H9 (cell line): ENCODE measurements around the gene ACKR1. TPM values are rescaled to one million over a fixed set of nuclear protein-coding genes. Genes with fewer than 3 reads are reported as not detected.

ENCODE experiments used
- DNase-seq: peaks from one replicate; pipeline ENCODE4 v3.0.0-alpha.2; 2017
- H2AFZ ChIP-seq: one replicate; pipeline ENCODE4 v1.6.1; 2013; ENCODE audit warnings: mild to moderate bottlenecking, low read length, control low read depth, moderate library complexity
- H2AK5ac ChIP-seq: 2 replicates; pipeline ENCODE4 v1.6.1; 2013; ENCODE audit warnings: low read length, control low read depth, mixed read lengths; ENCODE audit not compliant: insufficient read length
- H2BK120ac ChIP-seq: one replicate; pipeline ENCODE4 v1.6.1; 2013; ENCODE audit warnings: low read depth, mild to moderate bottlenecking, low read length, control low read depth, inconsistent platforms; ENCODE audit not compliant: poor library complexity, severe bottlenecking
- H2BK12ac ChIP-seq: 2 replicates; pipeline ENCODE4 v1.6.1; 2013; ENCODE audit warnings: low read length, control low read depth, mixed read lengths, low read depth; ENCODE audit not compliant: insufficient read length
- H2BK15ac ChIP-seq: 2 replicates; pipeline ENCODE4 v1.6.1; 2013; ENCODE audit warnings: low read depth, low read length, control low read depth
- H2BK20ac ChIP-seq: one replicate; pipeline ENCODE4 v1.6.1; 2013; ENCODE audit warnings: low read depth, mild to moderate bottlenecking, low read length, control low read depth, inconsistent platforms; ENCODE audit not compliant: poor library complexity, severe bottlenecking
- H2BK5ac ChIP-seq: 2 replicates; pipeline ENCODE4 v1.6.1; 2013; ENCODE audit warnings: low read length, control low read depth, mixed read lengths; ENCODE audit not compliant: insufficient read length
- H3K14ac ChIP-seq: 2 replicates; pipeline ENCODE4 v1.6.1; 2013; ENCODE audit warnings: low read length, control low read depth; ENCODE audit not compliant: insufficient read depth
- H3K18ac ChIP-seq: 2 replicates; pipeline ENCODE4 v1.6.1; 2013; ENCODE audit warnings: low read depth, mild to moderate bottlenecking, mixed read lengths, low read length, control low read depth; ENCODE audit not compliant: insufficient read length
- H3K23ac ChIP-seq: 2 replicates; pipeline ENCODE4 v1.6.1; 2013; ENCODE audit warnings: low read length, control low read depth, mixed read lengths, low read depth; ENCODE audit not compliant: insufficient read length
- H3K23me2 ChIP-seq: 2 replicates; pipeline ENCODE4 v1.6.1; 2013; ENCODE audit warnings: low read depth, mild to moderate bottlenecking, mixed read lengths, low read length, control low read depth; ENCODE audit not compliant: insufficient read length, poor library complexity, severe bottlenecking
- H3K27ac ChIP-seq: 2 replicates; pipeline ENCODE4 v1.5.1; 2013; ENCODE audit warnings: low read length, control low read depth, mixed read lengths, low read depth; ENCODE audit not compliant: insufficient read length
- H3K27me3 ChIP-seq: 2 replicates; pipeline ENCODE4 v1.6.1; 2013; ENCODE audit warnings: low read length, control low read depth, inconsistent platforms; ENCODE audit not compliant: insufficient read depth
- H3K4ac ChIP-seq: 2 replicates; pipeline ENCODE4 v1.6.1; 2013; ENCODE audit warnings: low read depth, mild to moderate bottlenecking, control low read depth, inconsistent platforms, low read length, moderate library complexity
- H3K4me1 ChIP-seq: 2 replicates; pipeline ENCODE4 v1.6.1; 2013; ENCODE audit warnings: low read length, control low read depth, inconsistent platforms; ENCODE audit not compliant: insufficient read depth
- H3K4me2 ChIP-seq: 2 replicates; pipeline ENCODE4 v1.6.1; 2013; ENCODE audit warnings: low read length, control low read depth, mixed read lengths; ENCODE audit not compliant: insufficient read length, insufficient read depth
- H3K56ac ChIP-seq: 2 replicates; pipeline ENCODE4 v1.6.1; 2013; ENCODE audit warnings: low read depth, mild to moderate bottlenecking, mixed read lengths, low read length, control low read depth; ENCODE audit not compliant: insufficient read length
- H3K79me1 ChIP-seq: 2 replicates; pipeline ENCODE4 v1.6.1; 2013; ENCODE audit warnings: low read depth, mild to moderate bottlenecking, moderate library complexity, low read length, control low read depth, inconsistent platforms; ENCODE audit not compliant: insufficient read depth, poor library complexity, severe bottlenecking
- H3K79me2 ChIP-seq: 2 replicates; pipeline ENCODE4 v1.6.1; 2013; ENCODE audit warnings: low read length, control low read depth, inconsistent platforms; ENCODE audit not compliant: insufficient read depth
- H3K9ac ChIP-seq: 2 replicates; pipeline ENCODE4 v1.6.1; 2013; ENCODE audit warnings: low read length, control low read depth, mixed read lengths; ENCODE audit not compliant: insufficient read length; ENCODE audit errors: extremely low read depth
- H3K9me3 ChIP-seq: one replicate; pipeline ENCODE4 v1.6.1; 2013; ENCODE audit warnings: low read depth, low read length, inconsistent platforms; ENCODE audit not compliant: control insufficient read depth
- H3T11ph ChIP-seq: one replicate; pipeline ENCODE4 v1.6.1; 2013; ENCODE audit warnings: mild to moderate bottlenecking, low read length, control low read depth, inconsistent platforms
- H4K20me1 ChIP-seq: one replicate; pipeline ENCODE4 v1.6.1; 2013; ENCODE audit not compliant: control insufficient read depth, insufficient read length, insufficient read depth
- H4K5ac ChIP-seq: 2 replicates; pipeline ENCODE4 v1.6.1; 2013; ENCODE audit warnings: low read depth, mild to moderate bottlenecking, mixed read lengths, low read length, control low read depth; ENCODE audit not compliant: insufficient read length
- H4K8ac ChIP-seq: replicated peaks from 2 replicates; pipeline ENCODE4 v1.6.1; 2013; ENCODE audit warnings: low read length, control low read depth, mixed read lengths, low read depth; ENCODE audit not compliant: insufficient read length
- H4K91ac ChIP-seq: 2 replicates; pipeline ENCODE4 v1.6.1; 2013; ENCODE audit warnings: low read depth, mild to moderate bottlenecking, moderate library complexity, mixed read lengths, low read length, control low read depth; ENCODE audit not compliant: insufficient read length
- H3K27ac Mint-ChIP-seq, 3 experiments: 2 replicates in 2 of 3; 3 replicates in 1 of 3; pipeline ENCODE4 v1.8.0; 2020 to 2021; ENCODE audit warnings: mixed read lengths in 3 of 3, mild to moderate bottlenecking in 1 of 3, moderate library complexity in 1 of 3
- H3K27me3 Mint-ChIP-seq: 2 replicates; pipeline ENCODE4 v1.8.0; 2021; ENCODE audit warnings: low read depth, mild to moderate bottlenecking, moderate library complexity, mixed read lengths
- H3K36me3 Mint-ChIP-seq, 3 experiments: 2 replicates in 2 of 3; 3 replicates in 1 of 3; pipeline ENCODE4 v1.8.0; 2020 to 2021; ENCODE audit warnings: low read depth in 3 of 3, mixed read lengths in 3 of 3; ENCODE audit not compliant: insufficient read depth in 1 of 3
- H3K4me1 Mint-ChIP-seq, 2 experiments: 2 replicates each; pipeline ENCODE4 v1.8.0; 2020; ENCODE audit warnings: mixed read lengths in 2 of 2
- H3K4me3 Mint-ChIP-seq, 2 experiments: 2 replicates in 1 of 2; 3 replicates in 1 of 2; pipeline ENCODE4 v1.8.0; 2020 to 2021; ENCODE audit warnings: mild to moderate bottlenecking in 2 of 2, mixed read lengths in 2 of 2, moderate library complexity in 1 of 2
- H3K9me3 Mint-ChIP-seq, 2 experiments: 2 replicates in 1 of 2; 3 replicates in 1 of 2; pipeline ENCODE4 v1.8.0; 2020; ENCODE audit warnings: mild to moderate bottlenecking in 2 of 2, mixed read lengths in 2 of 2, moderate library complexity in 1 of 2
- CTCF ChIP-seq: fragments of 200-600 bp; sonication (generic); conservative IDR thresholded peaks from 3 replicates; pipeline ENCODE4 v1.8.0; 2021; ENCODE audit warnings: antibody characterized with exemption, mild to moderate bottlenecking
- WGBS: extraction: QIAGEN DNeasy Blood & Tissue Kit; methylation state at CpG from one replicate; pipeline ENCODE4 v1.1.7; 2013; ENCODE audit warnings: missing lambda C conversion rate, low lambda C conversion rate, mixed read lengths; ENCODE audit not compliant: insufficient read length; ENCODE audit errors: extremely low coverage; 5-methylcytosine and 5-hydroxymethylcytosine counted together
- total RNA-seq: library from RNA; stranded (reverse); gene quantifications from 2 replicates; pipeline ENCODE4 v1.2.1, GENCODE V29; 2021

ACKR1 gene
- total RNA-seq, 1 experiment from 2014 or later = 0.26 TPM

- Histone ChIP-seq H3K27me3 (no peaks in the 10 kb centered on the region), H4K20me1 (no peaks in the 10 kb centered on the region), H4K8ac (no peak overlapping the region), H4K91ac (no peak overlapping the region), H3K9ac (no peak overlapping the region), H2BK20ac (no peak overlapping the region), H3K23me2 (no peaks in the 10 kb centered on the region), H3K79me1 (no peaks in the 10 kb centered on the region), H3K9me3 (no peaks in the 10 kb centered on the region), H2BK15ac (no peak overlapping the region), H3K4me2 (no peak overlapping the region), H3K79me2 (no peaks in the 10 kb centered on the region), H3K18ac (no peak overlapping the region), H3K27ac (no peak overlapping the region), H4K5ac (no peak overlapping the region), H3K23ac (no peak overlapping the region), H2BK5ac (no peak overlapping the region), H3T11ph (no peak overlapping the region), H2AFZ (no peak overlapping the region), H2AK5ac (no peak overlapping the region), H3K14ac (no peak overlapping the region), H2BK12ac (no peak overlapping the region), H3K4ac (no peak overlapping the region), H3K4me1 (no peaks in the 10 kb centered on the region), H3K56ac (no peak overlapping the region), H2BK120ac (no peak overlapping the region)
- peaks cover 0 to 3% (median 2%) of the 10 kb centered on the region in 3 experiments; a peak in 3 of 7 replicates for H3K36me3 Mint-ChIP-seq
- H3K9me3 Mint-ChIP-seq = peaks cover 2 to 5% of the 10 kb centered on the region in 2 experiments; a peak in 3 of 5 replicates
- peaks cover 3 to 12% of the 10 kb centered on the region in 2 experiments; a peak in 3 of 4 replicates for H3K4me1 Mint-ChIP-seq
- peak; percentile 99 for TF ChIP-seq CTCF
- no peaks in the 10 kb centered on the region; the same call in 1 of the 2 replicates for H3K27me3 Mint-ChIP-seq
- WGBS = no CpG with 5 or more reads among the region's 4 CpGs
- DNase-seq = peak; percentile 70
- no peak overlapping the region for H3K4me3 Mint-ChIP-seq
- H3K27ac Mint-ChIP-seq = no peak overlapping the region; a peak in 1 of 7 replicates
Observed at GRCh38 chr1:159161001-159161718, 43.5 kb upstream of the ACKR1 start.
